DND-41 (cell line): ENCODE measurements around the gene MGAM2.

Experiments used
- ATAC-seq: fragments of 200-7000 bp; cut with Tn5 transposase; 3 replicates; pipeline ENCODE4 v1.9.1; 2021; ENCODE audit warnings: low read depth; ENCODE audit not compliant: insufficient read depth
- DNase-seq: peaks from one replicate; pipeline ENCODE4 v3.0.0-alpha.2; 2020
- H2AFZ ChIP-seq: 2 replicates; pipeline ENCODE4 v1.6.0; 2012; ENCODE audit warnings: low read depth, low read length
- H3K27ac ChIP-seq: 2 replicates; pipeline ENCODE4 v1.5.1; 2012; ENCODE audit warnings: low read length, inconsistent platforms
- H3K27me3 ChIP-seq: fragments of 200-600 bp; sonication (generic); 2 replicates; pipeline ENCODE4 v1.6.0; 2012; ENCODE audit warnings: low read length, mild to moderate bottlenecking, inconsistent platforms; ENCODE audit not compliant: insufficient read depth, poor library complexity
- H3K36me3 ChIP-seq: 2 replicates; pipeline ENCODE4 v1.5.1; 2012; ENCODE audit warnings: low read length, inconsistent platforms; ENCODE audit not compliant: insufficient read depth
- H3K4me1 ChIP-seq: 2 replicates; pipeline ENCODE4 v1.5.1; 2012; ENCODE audit warnings: mild to moderate bottlenecking, low read length; ENCODE audit not compliant: insufficient read depth
- H3K4me2 ChIP-seq: 2 replicates; pipeline ENCODE4 v1.6.0; 2012; ENCODE audit warnings: mild to moderate bottlenecking, moderate library complexity, low read length, inconsistent platforms; ENCODE audit not compliant: insufficient read depth
- H3K4me3 ChIP-seq, 2 experiments: fragments of 200-600 bp in 1 of 2; shearing (Covaris generic) in 1 of 2; 2 replicates each; pipeline ENCODE4 v1.5.1; 2012 to 2016; ENCODE audit warnings: inconsistent platforms in 2 of 2, low read length in 2 of 2, mild to moderate bottlenecking in 2 of 2, low read depth in 1 of 2, moderate library complexity in 1 of 2
- H3K79me2 ChIP-seq: 2 replicates; pipeline ENCODE4 v1.6.0; 2012; ENCODE audit warnings: low read length, inconsistent platforms; ENCODE audit not compliant: insufficient read depth
- H3K9ac ChIP-seq: 2 replicates; pipeline ENCODE4 v1.6.0; 2012; ENCODE audit warnings: low read depth, mild to moderate bottlenecking, inconsistent platforms, low read length, moderate library complexity
- H3K9me3 ChIP-seq: 2 replicates; pipeline ENCODE4 v1.5.1; 2012; ENCODE audit warnings: low read length, moderate library complexity, mild to moderate bottlenecking, inconsistent platforms; ENCODE audit not compliant: insufficient read depth, severe bottlenecking
- H4K20me1 ChIP-seq: 2 replicates; pipeline ENCODE4 v1.6.0; 2012; ENCODE audit warnings: low read length; ENCODE audit not compliant: insufficient read depth
- CTCF ChIP-seq: IDR thresholded peaks from 2 replicates; pipeline ENCODE4 v1.5.1; 2012; ENCODE audit warnings: borderline replicate concordance, low read length, moderate library complexity, mild to moderate bottlenecking; ENCODE audit not compliant: poor library complexity, severe bottlenecking; ENCODE audit errors: extremely low read depth
- EZH2 ChIP-seq: IDR thresholded peaks from 3 replicates; pipeline ENCODE4 v1.6.1; 2012; ENCODE audit warnings: borderline replicate concordance, low read depth, mild to moderate bottlenecking, moderate library complexity, low read length, inconsistent platforms; ENCODE audit not compliant: severe bottlenecking

Gene MGAM2

GRCh38 chr7:142131439-142132185, 20.1 kb downstream of the MGAM2 start:
- no peaks in the 10 kb centered on the region for H3K79me2 ChIP-seq
- TF ChIP-seq EZH2 (no peak), CTCF (no peak)
- H4K20me1 ChIP-seq, result no peaks in the 10 kb centered on the region
- H3K36me3 ChIP-seq, result no peaks in the 10 kb centered on the region
- H2AFZ ChIP-seq, result no peak overlapping the region
- H3K9me3 ChIP-seq, result no peaks in the 10 kb centered on the region
- H3K4me2 ChIP-seq, result no peak overlapping the region
- no peaks in the 10 kb centered on the region for H3K27me3 ChIP-seq
- H3K4me1 ChIP-seq, result no peaks in the 10 kb centered on the region
- no peak overlapping the region for H3K4me3 ChIP-seq
- no peak for DNase-seq
- H3K27ac ChIP-seq, result no peak overlapping the region
- H3K9ac ChIP-seq, result no peak overlapping the region
- peak; percentile 33; the same call in 1 of the 3 replicates for ATAC-seq

- Histone ChIP-seq H3K27ac (no peak overlapping the region), H3K4me3 (no peak overlapping the region), H3K9ac (no peak overlapping the region), H3K9me3 (no peaks in the 10 kb centered on the region), H4K20me1 (no peaks in the 10 kb centered on the region), H3K4me1 (no peaks in the 10 kb centered on the region), H3K4me2 (no peak overlapping the region), H3K79me2 (no peaks in the 10 kb centered on the region), H3K36me3 (no peaks in the 10 kb centered on the region), H3K27me3 (no peaks in the 10 kb centered on the region), H2AFZ (no peak overlapping the region)
- TF ChIP-seq EZH2, result no peak
- TF ChIP-seq CTCF, result no peak
- no peak for DNase-seq
- ATAC-seq, result peak; percentile 50
Measured at GRCh38 chr7:142133731-142134148, 22.2 kb downstream of the MGAM2 start.

- H4K20me1 ChIP-seq, result no peaks in the 10 kb centered on the region
- H3K9me3 ChIP-seq, result no peaks in the 10 kb centered on the region
- no peak overlapping the region for H3K4me3 ChIP-seq
- H3K79me2 ChIP-seq, result no peaks in the 10 kb centered on the region
- no peaks in the 10 kb centered on the region for H3K36me3 ChIP-seq
- ATAC-seq (no peak), DNase-seq (no peak)
- H3K4me1 ChIP-seq, result no peaks in the 10 kb centered on the region
- H3K4me2 ChIP-seq, result no peak overlapping the region
- no peak overlapping the region for H2AFZ ChIP-seq
- no peak for TF ChIP-seq EZH2
- no peak for TF ChIP-seq CTCF
- H3K27ac ChIP-seq, result no peak overlapping the region
- no peaks in the 10 kb centered on the region for H3K27me3 ChIP-seq
- H3K9ac ChIP-seq, result no peak overlapping the region
Measured at GRCh38 chr7:142134909-142135308, 23.4 kb downstream of the MGAM2 start.

- no peak for ATAC-seq
Measured at GRCh38 chr7:142138996-142139395, 27.5 kb downstream of the MGAM2 start.

More at GRCh38 chr7:142138996-142139395, 27.5 kb downstream of the MGAM2 start:
- Histone ChIP-seq H3K79me2 (no peaks in the 10 kb centered on the region), H4K20me1 (no peaks in the 10 kb centered on the region), H2AFZ (no peak overlapping the region), H3K9me3 (no peaks in the 10 kb centered on the region), H3K27me3 (peaks cover 4% of the 10 kb centered on the region), H3K4me3 (no peak overlapping the region), H3K4me1 (no peaks in the 10 kb centered on the region), H3K27ac (no peak overlapping the region), H3K9ac (no peak overlapping the region), H3K4me2 (no peak overlapping the region), H3K36me3 (no peaks in the 10 kb centered on the region)
- no peak for DNase-seq
- TF ChIP-seq CTCF (no peak), EZH2 (no peak)
